Stimulated activated CD4-positive, alpha-beta T cell treated with anti-CD3 and anti-CD28 coated beads, Interleukin-4, amount 100 ng/mL, for 1 hour (primary cell): Measurements from ENCODE around the gene RNU1-1.
"Not testable (repeated sequence)": the region's sequence is repeated elsewhere in the genome, so short reads cannot be mapped to it uniquely, and the experiment has no call there.

Experiments
- DNase-seq: peaks from one replicate; pipeline ENCODE4 v3.0.0-alpha.2; 2020

The RNU1-1 gene

GRCh38 chr1:16514107-16515055, at the start of gene RNU1-1:
Gene RNU1-1 (minus strand): TSS chr1:16514285.
- peak; percentile 71 for DNase-seq

DNA sequence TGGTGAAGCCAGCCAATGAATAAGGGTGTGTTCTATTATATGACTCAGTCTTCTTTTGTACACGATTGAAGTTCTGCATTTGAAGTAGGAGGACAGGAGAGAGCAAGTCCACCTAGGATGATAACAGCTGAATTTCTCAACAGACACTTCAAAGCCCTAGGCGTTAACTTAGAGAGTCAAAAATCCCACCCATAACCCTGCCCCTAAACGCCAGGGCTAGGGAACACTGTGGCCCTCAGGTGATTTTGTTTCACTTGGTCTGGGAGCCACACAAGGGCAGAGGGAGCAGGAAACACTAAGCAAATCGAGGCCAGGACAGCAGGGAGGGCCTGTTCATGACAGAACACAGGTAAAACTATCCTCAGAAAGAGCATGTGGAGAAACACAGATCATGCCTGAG, 47.0 kb upstream of the RNU1-1 start:
- not testable (repeated sequence) for DNase-seq

DNA sequence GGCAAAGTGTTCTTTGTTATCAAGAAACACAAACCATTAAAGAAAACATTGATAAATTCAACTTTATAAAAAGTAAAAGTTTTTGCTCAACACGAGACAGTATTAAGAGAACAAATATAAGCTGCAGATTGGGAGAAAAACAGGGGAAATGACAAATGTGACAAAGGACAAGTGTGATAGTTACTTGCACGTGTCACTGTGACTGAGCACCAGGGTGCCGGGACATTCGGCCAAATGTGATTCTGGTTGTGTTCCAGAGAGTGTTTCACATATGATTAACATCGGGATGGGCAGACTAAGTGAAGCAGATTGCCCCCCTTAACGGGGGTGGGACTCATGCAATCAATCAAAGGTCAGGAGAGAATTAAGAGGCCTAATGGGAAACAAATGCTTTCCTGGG, 46.4 kb upstream of the RNU1-1 start:
- not testable (repeated sequence) for DNase-seq

DNA sequence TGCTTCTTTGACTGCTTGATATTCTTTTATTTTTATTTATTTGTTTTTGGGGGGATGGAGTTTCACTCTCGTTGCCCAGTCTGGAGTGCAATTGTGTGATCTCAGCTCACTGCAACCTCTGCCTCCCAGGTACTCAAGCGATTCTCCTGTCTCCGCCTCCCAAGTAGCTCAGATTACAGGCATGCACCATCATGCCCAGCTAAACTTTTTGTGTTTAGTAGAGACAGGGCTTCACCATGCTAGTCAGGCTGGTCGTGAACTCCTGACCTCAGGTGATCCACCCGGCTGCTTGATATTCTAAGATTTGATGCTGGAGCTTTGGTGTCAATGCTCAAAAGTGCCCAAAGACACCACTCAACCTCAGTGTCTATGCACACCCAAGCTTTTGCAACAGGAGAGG, 45.6 kb upstream of the RNU1-1 start:
- DNase-seq, result not testable (repeated sequence)

GRCh38 chr1:16557034-16557433, 42.9 kb upstream of the RNU1-1 start:
- not testable (repeated sequence) for DNase-seq

GRCh38 chr1:16553244-16553643, 39.2 kb upstream of the RNU1-1 start:
- not testable (repeated sequence) for DNase-seq

DNA sequence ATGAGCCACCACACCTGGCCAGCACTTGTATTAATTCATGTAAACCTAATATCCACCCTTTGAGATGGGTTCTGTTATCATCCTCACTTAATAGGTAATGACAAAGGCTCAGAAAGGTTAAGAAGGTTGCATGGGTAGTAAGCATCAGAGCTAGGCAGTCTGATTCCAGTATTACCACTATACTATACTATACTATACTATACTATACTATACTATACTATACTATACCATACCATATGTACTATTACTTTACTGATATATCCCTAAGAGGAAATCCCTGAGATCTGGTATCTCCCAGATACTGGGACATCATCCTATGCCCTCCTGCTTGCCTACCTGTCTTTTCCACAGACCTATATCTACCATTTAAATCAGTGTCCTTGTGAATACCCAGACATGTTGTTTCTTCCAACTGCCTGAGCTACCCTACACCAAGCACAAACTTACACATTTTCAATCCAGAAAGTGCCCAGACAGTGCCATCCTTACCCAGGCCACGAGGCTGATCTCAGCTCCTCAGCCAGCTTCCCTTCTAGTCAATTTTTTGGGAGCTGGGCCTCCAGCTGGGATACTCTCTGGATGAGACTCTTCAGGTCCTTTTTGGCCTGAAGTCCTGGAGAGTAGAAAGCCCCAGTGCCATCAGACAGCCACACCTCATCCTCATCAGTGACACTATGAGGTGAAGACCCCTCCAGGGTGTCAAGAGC, 36.3 kb upstream of the RNU1-1 start:
- DNase-seq, result not testable (repeated sequence)

DNA sequence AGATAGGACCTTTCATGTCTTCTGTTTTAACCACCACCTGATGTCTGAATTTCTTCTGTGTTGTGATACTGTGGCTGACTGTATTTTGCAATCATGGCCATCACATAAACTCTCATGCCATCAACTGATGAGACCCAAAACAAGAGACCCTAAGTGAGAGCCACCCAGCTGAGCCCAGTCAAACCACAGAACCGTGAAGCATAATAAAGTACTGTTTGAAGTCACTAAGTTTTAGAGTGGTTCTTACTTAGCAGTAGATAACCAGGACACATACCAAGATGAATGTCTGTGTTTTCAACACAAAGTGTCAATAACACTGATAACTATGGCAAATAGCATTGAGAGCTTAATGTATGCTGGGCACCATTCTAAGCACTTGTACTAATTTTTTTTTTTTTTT, 35.5 kb upstream of the RNU1-1 start:
- DNase-seq, result not testable (repeated sequence)

- not testable (repeated sequence) for DNase-seq
Measured at GRCh38 chr1:16547502-16548241, 33.6 kb upstream of the RNU1-1 start.

DNA sequence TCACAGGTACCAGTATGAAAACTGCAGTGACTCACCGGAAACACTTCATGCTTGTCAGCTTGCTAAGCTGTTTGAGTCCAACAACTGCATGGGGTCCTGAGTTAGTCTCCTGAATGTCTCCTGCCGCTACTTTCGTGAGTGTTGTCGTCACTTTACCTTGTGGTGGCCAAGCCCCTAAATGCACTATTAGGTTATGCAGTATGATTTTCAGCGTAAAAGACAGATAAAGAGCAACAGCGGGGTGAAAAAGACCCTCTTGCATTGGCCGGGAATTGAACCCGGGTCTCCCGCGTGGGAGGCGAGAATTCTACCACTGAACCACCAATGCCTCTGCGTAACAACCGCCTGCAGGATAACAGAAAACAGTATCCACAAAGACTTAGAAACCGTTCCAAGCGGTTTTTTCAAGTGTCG, 31.6 kb upstream of the RNU1-1 start:
- not testable (repeated sequence) for DNase-seq

DNA sequence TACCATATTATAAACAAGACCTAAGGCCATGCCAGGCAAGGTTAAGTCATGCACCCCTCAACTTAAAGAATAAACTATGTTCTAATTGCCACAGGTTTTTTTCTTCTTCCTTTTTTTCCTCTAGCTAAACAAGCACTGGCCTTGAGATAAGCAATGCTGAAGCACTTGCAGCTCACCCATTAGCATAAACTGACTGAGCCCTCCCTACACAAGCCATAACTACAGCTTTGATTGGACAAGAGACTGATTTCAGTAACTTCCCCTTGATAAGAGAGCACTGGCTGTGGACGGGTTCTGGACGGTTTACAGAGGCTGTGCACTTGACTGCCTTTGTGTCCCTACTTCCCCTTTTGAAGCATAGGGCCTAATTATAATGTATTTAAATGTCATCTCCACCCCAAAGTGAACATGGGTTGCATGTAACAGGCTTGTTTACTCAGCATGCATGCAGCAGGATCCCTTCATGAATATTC, 26.4 kb upstream of the RNU1-1 start:
- not testable (repeated sequence) for DNase-seq

DNA sequence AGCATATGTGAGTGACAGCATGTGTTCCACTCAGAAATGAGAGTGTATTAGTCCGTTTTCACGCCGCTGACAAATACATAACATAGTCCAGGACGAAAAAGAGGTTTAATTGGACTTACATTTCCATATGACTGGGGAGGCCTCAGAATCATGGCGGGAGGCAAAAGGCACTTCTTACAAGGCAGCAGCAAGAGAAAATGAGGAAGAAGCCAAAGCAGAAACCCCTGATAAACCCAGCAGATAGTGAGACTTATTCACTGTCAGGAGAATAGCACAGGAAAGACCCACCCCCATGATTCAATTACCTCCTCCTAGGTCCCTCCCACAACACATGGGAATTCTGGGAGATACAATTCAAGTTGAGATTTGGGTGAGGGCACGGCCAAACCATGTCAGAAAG, 23.4 kb upstream of the RNU1-1 start:
- DNase-seq, result not testable (repeated sequence)

GRCh38 chr1:16536796-16537195, 22.7 kb upstream of the RNU1-1 start:
- not testable (repeated sequence) for DNase-seq

DNA sequence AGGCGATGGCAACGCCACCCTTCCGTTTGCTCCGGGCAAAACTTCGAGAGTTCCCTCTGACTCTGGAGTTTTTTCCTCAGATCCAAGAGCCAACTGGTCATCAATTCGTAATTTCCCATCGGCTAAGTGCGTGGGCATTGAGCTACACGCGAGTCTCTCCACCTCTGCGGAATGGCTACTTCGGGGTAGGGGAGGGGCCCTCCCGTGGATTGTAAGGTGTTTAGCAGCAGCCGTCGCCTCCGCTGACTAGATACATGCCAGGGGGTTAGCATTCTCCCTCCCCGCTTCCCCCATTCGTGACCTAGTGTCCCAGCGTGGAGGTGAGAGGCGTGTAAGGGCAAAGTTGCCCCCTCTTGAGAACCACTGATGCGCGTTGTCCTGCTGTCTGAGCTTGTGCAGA, 21.8 kb upstream of the RNU1-1 start:
- DNase-seq, result not testable (repeated sequence)

DNA sequence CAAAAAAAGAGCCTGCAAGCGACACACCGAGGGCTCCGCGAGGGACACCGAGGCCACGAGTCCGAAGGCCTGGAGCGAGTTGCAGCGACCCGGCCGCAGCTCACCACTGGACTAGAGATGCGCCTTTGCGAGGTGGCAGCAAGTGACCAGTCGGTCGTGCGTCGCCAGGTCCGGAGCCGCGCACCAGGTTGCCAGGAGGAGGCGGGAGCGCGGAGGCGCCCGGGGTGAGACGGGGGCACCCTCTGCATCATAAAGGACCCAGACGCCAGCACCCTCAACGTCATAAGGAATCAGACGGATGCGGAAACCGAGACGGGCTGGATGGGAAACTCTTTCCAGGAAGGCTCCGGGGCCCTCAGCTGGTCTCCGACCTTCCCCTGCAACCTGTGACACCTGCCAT, 21.4 kb upstream of the RNU1-1 start:
- not testable (repeated sequence) for DNase-seq

DNA sequence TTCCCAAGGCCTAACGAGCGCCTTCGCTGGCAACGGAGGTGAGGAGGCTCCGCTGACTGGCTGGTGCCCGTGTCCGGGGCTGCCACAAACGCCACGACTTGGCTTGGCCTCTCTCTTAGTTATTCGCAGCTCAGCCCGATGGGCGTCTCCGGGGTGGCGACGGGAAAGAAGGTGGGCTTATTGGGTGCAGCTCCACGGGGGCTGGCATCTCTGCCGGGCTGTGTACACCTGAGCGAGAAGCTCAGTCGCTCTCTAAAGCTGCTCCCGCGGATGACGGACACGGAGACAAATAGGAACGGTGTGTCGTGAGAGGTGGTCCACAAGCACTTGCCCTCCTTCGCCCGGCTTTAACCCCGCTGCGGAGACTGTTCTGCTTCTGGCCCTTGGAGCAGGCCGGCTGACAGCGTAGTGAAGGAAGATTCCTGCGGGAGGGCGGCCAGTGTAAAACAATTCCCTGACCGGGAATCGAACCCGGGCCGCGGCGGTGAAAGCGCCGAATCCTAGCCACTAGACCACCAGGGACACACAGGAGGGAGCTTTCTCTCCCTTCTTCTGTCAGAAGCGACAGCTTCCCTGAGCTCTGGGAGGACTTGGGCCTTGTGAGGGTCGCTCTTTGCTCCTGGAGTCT, 20.9 kb upstream of the RNU1-1 start:
- peak; percentile 36 for DNase-seq

- DNase-seq, result not testable (repeated sequence)
Measured at GRCh38 chr1:16534239-16534828, 20.2 kb upstream of the RNU1-1 start.

- not testable (repeated sequence) for DNase-seq
Measured at GRCh38 chr1:16532235-16532991, 18.3 kb upstream of the RNU1-1 start.

DNA sequence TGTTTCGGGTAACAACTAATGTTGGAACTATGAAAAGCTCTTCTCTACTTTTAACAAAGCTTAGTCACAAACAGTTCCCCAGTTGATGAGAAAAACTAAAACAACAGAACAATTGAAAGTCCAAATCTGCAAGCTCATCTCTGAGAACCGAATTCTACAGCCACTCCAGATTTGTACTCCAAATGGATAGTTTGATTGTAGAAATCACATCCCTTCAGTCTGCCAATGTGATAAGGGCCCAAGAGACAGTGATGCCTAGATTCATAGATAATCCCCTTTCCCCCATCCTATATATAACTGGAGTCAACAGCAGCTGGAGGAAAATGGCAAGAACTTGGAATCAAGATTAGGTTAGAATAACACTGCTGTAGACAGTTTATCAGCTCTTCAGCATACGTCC, 14.3 kb upstream of the RNU1-1 start:
- not testable (repeated sequence) for DNase-seq

- DNase-seq, result not testable (repeated sequence)
Measured at GRCh38 chr1:16525769-16526168, 11.7 kb upstream of the RNU1-1 start.

GRCh38 chr1:16521679-16522078, 7.6 kb upstream of the RNU1-1 start:
- not testable (repeated sequence) for DNase-seq
